ENCODE data around the gene OSTC.
A peak's percentile ranks its signal among the peaks of the same experiment; 100 is the strongest.

Gene OSTC

DNA sequence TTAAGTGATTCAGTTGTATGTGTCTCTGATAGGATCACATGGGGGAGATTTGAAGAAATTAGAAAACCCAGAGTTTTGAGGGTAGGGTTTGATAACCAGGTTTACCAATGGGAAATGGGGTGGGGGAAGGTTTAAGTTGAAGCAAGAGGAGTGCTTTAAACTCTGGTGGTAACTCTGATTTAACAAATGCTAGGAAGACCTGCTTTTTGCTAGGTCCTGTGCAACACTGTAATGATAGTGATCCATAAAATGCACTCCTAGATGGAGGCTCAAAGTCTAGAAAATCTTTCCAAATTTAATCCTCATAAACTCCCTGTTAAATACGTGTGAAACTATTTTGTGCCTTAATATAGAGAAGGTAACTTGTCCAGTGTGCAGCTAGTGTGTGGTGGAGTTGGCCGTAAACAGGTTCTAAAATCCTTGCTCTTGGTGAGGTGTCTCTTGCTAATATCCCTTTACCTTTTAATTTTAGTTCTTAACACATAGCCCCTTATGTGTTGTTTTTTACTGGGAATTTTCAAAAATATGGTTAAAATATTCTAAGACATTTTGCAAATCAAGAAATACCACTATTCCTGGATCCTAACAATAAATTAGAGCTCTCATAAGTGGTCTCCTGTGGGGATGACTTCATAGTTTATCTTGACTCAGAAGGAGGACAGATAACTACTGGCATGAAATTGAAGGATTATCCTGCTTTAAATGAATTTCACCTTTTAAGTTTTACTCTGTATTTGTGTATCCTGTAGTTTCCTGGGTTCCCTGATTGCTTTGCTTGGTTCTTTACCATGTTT lies 25.9 kb upstream of the OSTC start:
- Mint-ChIP-seq H3K27me3 (no peaks in the 10 kb centered on the region), H3K27ac (peak overlapping the region; percentile 45), H3K9me3 (no peaks in the 10 kb centered on the region), H3K36me3 (peaks cover 32% of the 10 kb centered on the region), H3K4me1 (peaks cover 25% of the 10 kb centered on the region), H3K4me3 (no peak overlapping the region)
- ATAC-seq (ENCODE audit: low read depth) (no peak), DNase-seq (ENCODE audit: low spot score in 2 of 2) (no peak)

DNA sequence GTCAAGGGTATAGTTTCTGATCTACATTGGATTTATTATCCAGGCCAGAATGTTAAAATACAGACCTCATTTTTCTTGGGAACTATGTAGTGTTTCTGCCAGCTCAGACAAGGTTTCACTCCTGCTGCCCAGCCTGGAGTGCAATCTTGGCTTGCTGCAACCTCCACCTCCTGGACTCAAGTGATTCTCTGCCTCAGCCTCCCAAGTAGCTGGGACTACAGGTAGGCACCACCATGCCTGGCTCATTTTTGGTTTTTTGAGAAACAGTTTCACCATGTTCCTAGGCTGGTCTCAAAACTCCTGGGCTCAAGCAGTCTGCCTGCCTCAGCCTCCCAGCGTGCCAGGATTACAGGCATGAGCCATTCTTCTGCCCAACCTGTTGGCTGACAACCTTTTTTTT lies 24.3 kb upstream of the OSTC start:
- no peaks in the 10 kb centered on the region for H3K9me3 Mint-ChIP-seq
- ATAC-seq (ENCODE audit: low read depth): no peak
- no peaks in the 10 kb centered on the region for H3K27me3 Mint-ChIP-seq
- H3K4me1 Mint-ChIP-seq: peaks cover 19% of the 10 kb centered on the region
- no peak overlapping the region for H3K4me3 Mint-ChIP-seq
- H3K36me3 Mint-ChIP-seq: peaks cover 40% of the 10 kb centered on the region
- no peak for DNase-seq (ENCODE audit: low spot score in 2 of 2)
- no peak overlapping the region for H3K27ac Mint-ChIP-seq

GRCh38 chr4:108628411-108628810 lies 22.0 kb upstream of the OSTC start:
- Mint-ChIP-seq H3K27ac (no peak overlapping the region), H3K4me3 (no peak overlapping the region), H3K9me3 (no peaks in the 10 kb centered on the region), H3K36me3 (peaks cover 40% of the 10 kb centered on the region), H3K27me3 (no peaks in the 10 kb centered on the region), H3K4me1 (peaks cover 11% of the 10 kb centered on the region)
- DNase-seq (ENCODE audit: low spot score in 2 of 2) (no peak), ATAC-seq (ENCODE audit: low read depth) (no peak)

DNA sequence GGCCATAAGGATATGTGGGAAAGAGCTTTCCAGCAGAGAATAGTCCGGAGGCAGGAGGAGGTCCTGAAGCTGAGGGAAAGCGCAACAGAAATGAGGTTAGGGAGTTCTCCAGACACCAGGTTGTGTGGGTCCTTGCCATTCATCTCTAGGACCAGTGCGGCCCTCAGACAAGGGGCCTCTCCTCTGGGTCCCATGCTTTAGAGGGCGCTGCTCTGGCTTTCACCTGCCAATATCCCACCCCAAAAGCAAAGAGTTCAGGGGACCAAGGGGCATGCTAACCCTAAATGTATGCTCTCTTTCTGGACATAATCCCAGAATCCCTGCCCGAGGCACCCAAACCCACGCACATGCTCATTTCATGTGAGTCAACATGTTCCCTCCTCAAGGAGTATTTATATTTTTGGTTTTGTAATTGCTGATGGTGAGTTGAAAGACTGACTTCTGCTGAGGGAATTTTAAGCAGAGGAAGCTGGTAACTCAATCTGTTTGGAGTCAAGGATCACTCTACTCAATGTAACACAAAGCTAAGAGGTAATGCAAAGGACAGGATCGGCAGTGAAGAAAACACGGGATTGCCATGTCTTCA lies 15.2 kb upstream of the OSTC start:
- H3K9me3 Mint-ChIP-seq: no peaks in the 10 kb centered on the region
- no peaks in the 10 kb centered on the region for H3K27me3 Mint-ChIP-seq
- DNase-seq (ENCODE audit: low spot score in 2 of 2): no peak
- H3K27ac Mint-ChIP-seq: no peak overlapping the region
- H3K4me1 Mint-ChIP-seq: no peaks in the 10 kb centered on the region
- H3K36me3 Mint-ChIP-seq: peaks cover 21% of the 10 kb centered on the region
- no peak overlapping the region for H3K4me3 Mint-ChIP-seq
- no peak for ATAC-seq (ENCODE audit: low read depth)

DNA sequence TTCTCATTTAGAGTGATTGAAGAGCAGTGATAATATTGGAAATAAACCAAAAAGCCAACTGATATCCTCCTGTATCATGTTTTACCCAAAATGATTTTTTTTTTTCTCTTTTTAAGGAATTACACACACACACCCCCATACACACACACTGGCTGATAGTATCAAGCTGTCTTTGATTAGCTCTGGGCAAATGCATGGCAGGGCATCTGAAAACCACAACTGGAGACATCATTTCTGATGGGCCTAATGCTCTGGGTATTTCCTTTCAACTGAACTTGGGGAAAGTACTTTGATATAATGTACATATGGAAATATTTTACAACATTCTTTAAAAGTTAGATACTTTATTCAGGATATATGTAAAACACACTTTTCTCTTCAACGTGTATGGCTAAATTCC lies 14.2 kb upstream of the OSTC start:
- no peak overlapping the region for H3K27ac Mint-ChIP-seq

GRCh38 chr4:108637856-108638255 lies 12.5 kb upstream of the OSTC start:
- no peak for DNase-seq (ENCODE audit: low spot score in 2 of 2)
- peaks cover 11% of the 10 kb centered on the region for H3K36me3 Mint-ChIP-seq
- no peaks in the 10 kb centered on the region for H3K27me3 Mint-ChIP-seq
- H3K4me3 Mint-ChIP-seq: no peak overlapping the region
- H3K4me1 Mint-ChIP-seq: no peaks in the 10 kb centered on the region
- no peak for ATAC-seq (ENCODE audit: low read depth)
- H3K9me3 Mint-ChIP-seq: no peaks in the 10 kb centered on the region
- no peak overlapping the region for H3K27ac Mint-ChIP-seq

More for the DNA sequence above, 14.2 kb upstream of the OSTC start:
- ATAC-seq (ENCODE audit: low read depth) (no peak), DNase-seq (ENCODE audit: low spot score in 2 of 2) (no peak)
- Mint-ChIP-seq H3K4me1 (no peaks in the 10 kb centered on the region), H3K9me3 (no peaks in the 10 kb centered on the region), H3K4me3 (no peak overlapping the region), H3K36me3 (peaks cover 18% of the 10 kb centered on the region), H3K27me3 (no peaks in the 10 kb centered on the region)

DNA sequence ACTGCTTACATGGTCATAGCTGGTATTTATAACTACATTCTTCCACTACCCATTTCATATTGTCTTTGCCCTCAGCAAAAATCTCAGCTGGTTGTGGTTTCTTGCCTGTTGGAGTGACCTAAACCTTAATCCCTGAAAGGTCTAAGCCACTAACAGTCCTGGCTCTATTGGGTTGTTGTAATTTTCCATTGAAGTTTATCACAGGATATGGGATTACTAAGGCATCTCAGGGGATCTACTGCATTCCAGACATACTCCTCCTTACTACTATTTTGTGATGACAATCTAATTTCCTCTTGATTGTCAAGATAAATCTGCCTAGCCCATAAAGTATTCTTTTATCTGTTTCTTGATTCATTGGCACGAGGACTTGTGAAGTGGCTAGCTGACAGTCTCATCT lies 6.2 kb upstream of the OSTC start:
- no peak overlapping the region for H3K4me3 Mint-ChIP-seq
- no peaks in the 10 kb centered on the region for H3K9me3 Mint-ChIP-seq
- no peak overlapping the region for H3K27ac Mint-ChIP-seq
- no peaks in the 10 kb centered on the region for H3K27me3 Mint-ChIP-seq
- DNase-seq (ENCODE audit: low spot score in 2 of 2) (no peak), ATAC-seq (ENCODE audit: low read depth) (no peak)
- H3K4me1 Mint-ChIP-seq: no peaks in the 10 kb centered on the region
- no peaks in the 10 kb centered on the region for H3K36me3 Mint-ChIP-seq

DNA sequence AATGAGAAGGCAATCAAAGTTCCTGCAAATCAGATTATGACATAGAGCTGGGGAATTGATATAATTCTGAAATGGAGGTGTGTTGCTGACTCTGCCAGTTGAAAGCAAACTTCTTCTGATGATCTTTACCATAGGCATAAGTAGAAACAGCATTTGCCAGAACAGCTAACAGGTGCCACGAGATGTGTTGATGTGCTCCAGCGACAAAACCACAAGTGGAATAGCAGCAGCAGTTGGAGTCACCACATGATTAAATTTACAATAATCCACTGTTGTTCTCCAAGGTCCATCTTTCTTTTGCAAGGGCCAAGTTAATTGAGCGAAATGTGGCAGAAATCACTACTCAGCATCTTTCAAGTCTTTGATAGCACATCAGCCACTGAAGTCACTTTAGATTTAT lies 3.7 kb upstream of the OSTC start:
- Mint-ChIP-seq H3K4me3 (no peak overlapping the region), H3K36me3 (no peaks in the 10 kb centered on the region), H3K27me3 (no peaks in the 10 kb centered on the region), H3K4me1 (peaks cover 3% of the 10 kb centered on the region), H3K27ac (no peak overlapping the region), H3K9me3 (no peaks in the 10 kb centered on the region)
- ATAC-seq (ENCODE audit: low read depth): no peak
- no peak for DNase-seq (ENCODE audit: low spot score in 2 of 2)

- H3K4me3 Mint-ChIP-seq: peak overlapping the region; percentile 86
- peak overlapping the region; percentile 97 for H3K27ac Mint-ChIP-seq
- H3K9me3 Mint-ChIP-seq: no peaks in the 10 kb centered on the region
- no peak for ATAC-seq (ENCODE audit: low read depth)
- DNase-seq (ENCODE audit: low spot score in 2 of 2): no peak
- peaks cover 16% of the 10 kb centered on the region for H3K4me1 Mint-ChIP-seq
- H3K27me3 Mint-ChIP-seq: no peaks in the 10 kb centered on the region
- H3K36me3 Mint-ChIP-seq: peaks cover 3% of the 10 kb centered on the region
Measured at GRCh38 chr4:108649863-108650211, 562 bp upstream of the OSTC start.

GRCh38 chr4:108651014-108651791 lies 804 bp downstream of the OSTC start:
- peaks cover 16% of the 10 kb centered on the region for H3K4me1 Mint-ChIP-seq
- ATAC-seq (ENCODE audit: low read depth) (no peak), DNase-seq (ENCODE audit: low spot score in 2 of 2) (no peak)
- no peaks in the 10 kb centered on the region for H3K27me3 Mint-ChIP-seq
- peak overlapping the region; percentile 86 for H3K4me3 Mint-ChIP-seq
- H3K36me3 Mint-ChIP-seq: peaks cover 3% of the 10 kb centered on the region
- H3K9me3 Mint-ChIP-seq: no peaks in the 10 kb centered on the region
- peak overlapping the region; percentile 97 for H3K27ac Mint-ChIP-seq

GRCh38 chr4:108662629-108663028 lies 12.2 kb downstream of the OSTC start:
- ATAC-seq (ENCODE audit: low read depth): no peak
- no peaks in the 10 kb centered on the region for H3K9me3 Mint-ChIP-seq
- H3K27ac Mint-ChIP-seq: no peak overlapping the region
- DNase-seq (ENCODE audit: low spot score in 2 of 2): no peak
- H3K36me3 Mint-ChIP-seq: peaks cover 23% of the 10 kb centered on the region
- H3K4me3 Mint-ChIP-seq: no peak overlapping the region
- H3K4me1 Mint-ChIP-seq: no peaks in the 10 kb centered on the region
- H3K27me3 Mint-ChIP-seq: no peaks in the 10 kb centered on the region

GRCh38 chr4:108674356-108674977 lies 24.1 kb downstream of the OSTC start:
- Mint-ChIP-seq H3K9me3 (peaks cover 2% of the 10 kb centered on the region), H3K36me3 (peaks cover 5% of the 10 kb centered on the region), H3K4me1 (no peaks in the 10 kb centered on the region), H3K4me3 (no peak overlapping the region), H3K27ac (no peak overlapping the region), H3K27me3 (no peaks in the 10 kb centered on the region)
- ATAC-seq (ENCODE audit: low read depth) (no peak), DNase-seq (ENCODE audit: low spot score in 2 of 2) (no peak)

DNA sequence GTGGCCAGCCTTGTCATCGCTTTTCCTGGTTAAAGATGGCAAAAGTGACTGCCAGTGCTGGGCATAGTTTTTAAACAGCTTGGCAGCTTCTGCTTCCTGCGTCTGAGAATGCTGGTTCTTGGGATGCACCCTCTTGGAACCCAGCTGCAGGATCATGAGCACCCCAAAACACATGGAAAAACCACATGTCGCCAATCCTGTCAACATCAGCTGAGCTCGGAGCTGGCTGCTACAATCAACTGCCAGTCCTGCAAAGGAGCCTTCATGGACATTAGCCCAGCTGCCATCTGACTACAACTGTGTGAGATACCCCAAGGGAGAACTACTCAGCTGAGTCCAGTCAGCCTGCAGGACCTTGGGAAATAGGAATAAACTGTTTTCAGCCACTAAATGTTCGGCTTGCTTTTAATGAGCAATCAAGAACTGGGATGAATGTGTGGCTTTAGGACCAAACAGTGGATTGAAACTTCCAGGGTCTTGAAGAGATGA lies 31.0 kb downstream of the OSTC start:
- Mint-ChIP-seq H3K27me3 (no peaks in the 10 kb centered on the region), H3K4me3 (no peak overlapping the region), H3K9me3 (no peaks in the 10 kb centered on the region), H3K27ac (no peak overlapping the region), H3K4me1 (no peaks in the 10 kb centered on the region), H3K36me3 (peaks cover 3% of the 10 kb centered on the region)
- ATAC-seq (ENCODE audit: low read depth) (no peak), DNase-seq (ENCODE audit: low spot score in 2 of 2) (no peak)

- peaks cover 3% of the 10 kb centered on the region for H3K9me3 Mint-ChIP-seq
- no peak for ATAC-seq (ENCODE audit: low read depth)
- DNase-seq (ENCODE audit: low spot score in 2 of 2): no peak
Measured at GRCh38 chr4:108683479-108683878, 33.1 kb downstream of the OSTC start.

More at GRCh38 chr4:108683479-108683878, 33.1 kb downstream of the OSTC start:
- Mint-ChIP-seq H3K27me3 (peaks cover 3% of the 10 kb centered on the region), H3K4me1 (no peaks in the 10 kb centered on the region), H3K27ac (no peak overlapping the region), H3K4me3 (no peak overlapping the region), H3K36me3 (no peaks in the 10 kb centered on the region)
